ENCODE results near the gene BICDL2.

BICDL2 gene

GRCh38 chr16:3051494-3051893, 14.8 kb upstream of the BICDL2 start:
- Histone ChIP-seq H3K4me3 (ENCODE audit: low read length, poor library complexity, severe bottlenecking) (no peak overlapping the region), H3K9ac (ENCODE audit: low read depth, low read length, poor library complexity, severe bottlenecking) (no peak overlapping the region), H2AFZ (ENCODE audit: low read length) (no peak overlapping the region), H3K27me3 (ENCODE audit: insufficient read depth, low read length, poor library complexity, severe bottlenecking) (no peaks in the 10 kb centered on the region), H3K79me2 (ENCODE audit: insufficient read depth, low read length) (no peaks in the 10 kb centered on the region), H3F3A (ENCODE audit: low read depth) (no peaks in the 10 kb centered on the region), H3K9me2 (replicated peaks; ENCODE audit: low read depth, low read length) (no peaks in the 10 kb centered on the region), H4K20me1 (ENCODE audit: insufficient read depth, low read length, poor library complexity, severe bottlenecking) (no peaks in the 10 kb centered on the region), H3K4me1 (ENCODE audit: insufficient read depth, low read length, poor library complexity, severe bottlenecking) (no peaks in the 10 kb centered on the region), H3K4me2 (ENCODE audit: low read depth, low read length, poor library complexity, severe bottlenecking) (no peak overlapping the region), H3K9me3 (ENCODE audit: insufficient read depth, low read depth, low read length) (no peaks in the 10 kb centered on the region), H3K36me3 (ENCODE audit: insufficient read depth, low read length) (no peaks in the 10 kb centered on the region)
- TF ChIP-seq CTCF (conservative IDR thresholded peaks at IDR 0.05; ENCODE audit: low read length) (no peak), EZH2phosphoT487 (IDR thresholded peaks at IDR 0.05; ENCODE audit: borderline replicate concordance) (no peak)

- H3K9me2 ChIP-seq (replicated peaks; ENCODE audit: low read depth, low read length): no peaks in the 10 kb centered on the region
- H2AFZ ChIP-seq (ENCODE audit: low read length): no peak overlapping the region
- no peak overlapping the region for H3K4me3 ChIP-seq (ENCODE audit: low read length, poor library complexity, severe bottlenecking)
- no peak overlapping the region for H3K9ac ChIP-seq (ENCODE audit: low read depth, low read length, poor library complexity, severe bottlenecking)
- H3F3A ChIP-seq (ENCODE audit: low read depth): no peaks in the 10 kb centered on the region
- no peak for TF ChIP-seq EZH2phosphoT487 (IDR thresholded peaks at IDR 0.05; ENCODE audit: borderline replicate concordance)
- no peak for TF ChIP-seq CTCF (conservative IDR thresholded peaks at IDR 0.05; ENCODE audit: low read length)
- no peak overlapping the region for H3K4me2 ChIP-seq (ENCODE audit: low read depth, low read length, poor library complexity, severe bottlenecking)
- no peaks in the 10 kb centered on the region for H3K27me3 ChIP-seq (ENCODE audit: insufficient read depth, low read length, poor library complexity, severe bottlenecking)
- H3K36me3 ChIP-seq (ENCODE audit: insufficient read depth, low read length): no peaks in the 10 kb centered on the region
- no peaks in the 10 kb centered on the region for H3K79me2 ChIP-seq (ENCODE audit: insufficient read depth, low read length)
- no peaks in the 10 kb centered on the region for H3K4me1 ChIP-seq (ENCODE audit: insufficient read depth, low read length, poor library complexity, severe bottlenecking)
- no peaks in the 10 kb centered on the region for H4K20me1 ChIP-seq (ENCODE audit: insufficient read depth, low read length, poor library complexity, severe bottlenecking)
- no peaks in the 10 kb centered on the region for H3K9me3 ChIP-seq (ENCODE audit: insufficient read depth, low read depth, low read length)
Measured at GRCh38 chr16:3051009-3051408, 14.3 kb upstream of the BICDL2 start.

GRCh38 chr16:3050487-3050886, 13.7 kb upstream of the BICDL2 start:
- Histone ChIP-seq H3K27me3 (ENCODE audit: insufficient read depth, low read length, poor library complexity, severe bottlenecking) (no peaks in the 10 kb centered on the region), H3K4me1 (ENCODE audit: insufficient read depth, low read length, poor library complexity, severe bottlenecking) (no peaks in the 10 kb centered on the region), H2AFZ (ENCODE audit: low read length) (no peak overlapping the region), H4K20me1 (ENCODE audit: insufficient read depth, low read length, poor library complexity, severe bottlenecking) (no peaks in the 10 kb centered on the region), H3K4me2 (ENCODE audit: low read depth, low read length, poor library complexity, severe bottlenecking) (no peak overlapping the region), H3F3A (ENCODE audit: low read depth) (no peaks in the 10 kb centered on the region), H3K79me2 (ENCODE audit: insufficient read depth, low read length) (no peaks in the 10 kb centered on the region), H3K9me2 (replicated peaks; ENCODE audit: low read depth, low read length) (no peaks in the 10 kb centered on the region), H3K9me3 (ENCODE audit: insufficient read depth, low read depth, low read length) (no peaks in the 10 kb centered on the region), H3K9ac (ENCODE audit: low read depth, low read length, poor library complexity, severe bottlenecking) (no peak overlapping the region), H3K4me3 (ENCODE audit: low read length, poor library complexity, severe bottlenecking) (no peak overlapping the region), H3K36me3 (ENCODE audit: insufficient read depth, low read length) (no peaks in the 10 kb centered on the region)
- TF ChIP-seq EZH2phosphoT487 (IDR thresholded peaks at IDR 0.05; ENCODE audit: borderline replicate concordance) (no peak), CTCF (conservative IDR thresholded peaks at IDR 0.05; ENCODE audit: low read length) (no peak)

Measured in Loucy (cell line).